GM06990 (cell line): Measurements from ENCODE around the gene TRAF3IP3.

Experiments used
- DNase-seq: peaks from one replicate; pipeline ENCODE4 v3.0.0-alpha.2; 2011; ENCODE audit not compliant: insufficient read length; ENCODE audit errors: extremely low read depth
- H3K27me3 ChIP-seq: replicated peaks from 2 replicates; pipeline ENCODE4 v1.6.0; 2011; ENCODE audit warnings: low read length; ENCODE audit not compliant: control insufficient read depth, insufficient read depth
- H3K36me3 ChIP-seq: 2 replicates; pipeline ENCODE4 v1.5.1; 2011; ENCODE audit warnings: low read length; ENCODE audit not compliant: control insufficient read depth, insufficient read depth
- H3K4me3 ChIP-seq: replicated peaks from 2 replicates; pipeline ENCODE4 v1.5.1; 2011; ENCODE audit warnings: low read depth, mild to moderate bottlenecking, control low read depth, low read length
- CTCF ChIP-seq: IDR thresholded peaks from 2 replicates; pipeline ENCODE4 v1.5.1; 2011; ENCODE audit warnings: low read length, control low read depth, mild to moderate bottlenecking, inconsistent platforms; ENCODE audit not compliant: insufficient read depth, poor library complexity, severe bottlenecking

Gene TRAF3IP3

GRCh38 chr1:209831615-209832014, 75.8 kb downstream of the TRAF3IP3 start:
- Histone ChIP-seq H3K4me3 (no peak overlapping the region), H3K36me3 (peaks cover 9% of the 10 kb centered on the region), H3K27me3 (no peaks in the 10 kb centered on the region)
- no peak for TF ChIP-seq CTCF
- DNase-seq: no peak
